K562 (cell line): Measurements from ENCODE around the gene ADGRG1. TPM values are rescaled to one million over a fixed set of nuclear protein-coding genes. Genes with fewer than 3 reads are reported as not detected.

Experiments
- ATAC-seq: fragments of 200-7000 bp; cut with Tn5 transposase; 3 replicates; pipeline ENCODE4 v1.9.1; 2020; ENCODE audit warnings: moderate library complexity
- BruUV-seq: library from RNA; stranded (reverse); fragments of 400-500 nt; replicated peaks from 2 replicates; lab custom pipeline; 2021; lab: Mats Ljungman, UMichigan
- CTCF ChIA-PET: fragments of 300-600 bp; formaldehyde crosslinking; extraction: SDS; loops from one replicate; lab custom pipeline; 2021; ENCODE audit warnings: low intra/inter-chr PET ratio; lab: Yijun Ruan, JAX
- POLR2A ChIA-PET: fragments of 300-600, 350-650 bp; sonication (Branson Sonifier 250); formaldehyde crosslinking; extraction: SDS; loops from one replicate; lab custom pipeline; 2021; ENCODE audit warnings: antibody characterized with exemption, inconsistent platforms; lab: Yijun Ruan, JAX
- DNase-seq, 4 experiments: peaks; one replicate each; pipeline versions ENCODE4 v3.0.0 to v3.0.0-alpha.2; 2011 to 2018; ENCODE audit warnings: low spot score in 3 of 4, mixed read lengths in 3 of 4; ENCODE audit errors: extremely low read depth in 1 of 4
- FAIRE-seq: peaks from 2 replicates; lab custom pipeline; 2011; peaks lifted over from hg19 to GRCh38; lab: Jason Lieb, UNC
- H2AFZ ChIP-seq: 2 replicates; pipeline ENCODE4 v1.6.0; 2011; ENCODE audit warnings: low read depth, low read length, control low read depth, inconsistent platforms
- H3K27ac ChIP-seq: fragments of 200-600 bp; 3 replicates; pipeline ENCODE4 v1.8.0; 2011; ENCODE audit warnings: low read depth, mild to moderate bottlenecking, control low read depth, inconsistent platforms, low read length, moderate library complexity, mixed read lengths; ENCODE audit errors: extremely low read depth
- H3K27me3 ChIP-seq, 2 experiments: fragments of 300-600 bp in 1 of 2; 2 replicates in 1 of 2; 3 replicates in 1 of 2; pipeline versions ENCODE4 v1.6.0 to v1.8.0; 2011; ENCODE audit warnings: inconsistent platforms in 2 of 2, low read length in 2 of 2, mild to moderate bottlenecking in 1 of 2, mixed read lengths in 1 of 2, moderate library complexity in 1 of 2; ENCODE audit not compliant: control insufficient read depth in 2 of 2, insufficient read depth in 2 of 2
- H3K36me3 ChIP-seq: fragments of 300-600 bp; 3 replicates; pipeline ENCODE4 v1.8.0; 2011; ENCODE audit warnings: mild to moderate bottlenecking, low read length, inconsistent platforms; ENCODE audit not compliant: control insufficient read depth, insufficient read depth
- H3K4me1 ChIP-seq, 2 experiments: fragments of 200-600 bp in 1 of 2; replicated peaks in 1 of 2; 2 replicates in 1 of 2; 3 replicates in 1 of 2; pipeline versions ENCODE4 v1.5.1 to v1.8.0; 2011; ENCODE audit warnings: inconsistent platforms in 2 of 2, low read length in 2 of 2, mild to moderate bottlenecking in 1 of 2, mixed read lengths in 1 of 2, moderate library complexity in 1 of 2; ENCODE audit not compliant: control insufficient read depth in 2 of 2, insufficient read depth in 2 of 2
- H3K4me2 ChIP-seq: 2 replicates; pipeline ENCODE4 v1.6.1; 2011; ENCODE audit warnings: low read length, control low read depth, inconsistent platforms, mixed read lengths; ENCODE audit not compliant: insufficient read depth
- H3K4me3 ChIP-seq: fragments of 200-600 bp; sonication (generic), shearing (Covaris generic); 2 replicates; pipeline ENCODE4 v1.5.1; 2016; ENCODE audit warnings: control low read depth, inconsistent platforms
- H3K79me2 ChIP-seq: fragments of 200-600 bp; 3 replicates; pipeline ENCODE4 v1.8.0; 2011; ENCODE audit warnings: low read length, inconsistent platforms; ENCODE audit not compliant: control insufficient read depth, insufficient read depth
- H3K9ac ChIP-seq, 2 experiments: 2 replicates each; pipeline versions ENCODE4 v1.6.0 to v1.6.1; 2011; ENCODE audit warnings: low read depth in 2 of 2, low read length in 2 of 2, control low read depth in 1 of 2, inconsistent platforms in 1 of 2, mild to moderate bottlenecking in 1 of 2, mixed read lengths in 1 of 2; ENCODE audit not compliant: insufficient read depth in 1 of 2
- H3K9me1 ChIP-seq: one replicate; pipeline ENCODE4 v1.6.0; 2011; ENCODE audit warnings: inconsistent platforms, mild to moderate bottlenecking, low read length, moderate library complexity; ENCODE audit not compliant: control insufficient read depth, insufficient read depth
- H3K9me3 ChIP-seq: replicated peaks from 2 replicates; pipeline ENCODE4 v1.5.1; 2011; ENCODE audit warnings: low read depth, low read length, inconsistent platforms; ENCODE audit not compliant: control insufficient read depth, insufficient read depth
- H4K20me1 ChIP-seq: replicated peaks from 2 replicates; pipeline ENCODE4 v1.6.1; 2011; ENCODE audit warnings: low read length, inconsistent platforms, mixed read lengths; ENCODE audit not compliant: control insufficient read depth, insufficient read depth
- BRCA1 ChIP-seq, 2 experiments: fragments of 450-650 bp in 1 of 2; sonication (generic) in 1 of 2; formaldehyde crosslinking in 1 of 2; IDR thresholded peaks; 2 replicates each; pipeline versions ENCODE4 v1.5.0 to v1.6.1; 2017 to 2020; ENCODE audit warnings: mild to moderate bottlenecking in 1 of 2, missing genetic modification reagents in 1 of 2
- CREB3 ChIP-seq: fragments of 450-650 bp; conservative IDR thresholded peaks from 2 replicates; pipeline ENCODE4 v1.6.1; 2016; ENCODE audit warnings: missing genetic modification characterization, low read depth, mild to moderate bottlenecking, missing compliant biosample characterization, moderate library complexity
- KDM1A ChIP-seq, 2 experiments: fragments of 450-650 bp; IDR thresholded peaks; 2 replicates each; pipeline ENCODE4 v1.6.1; 2016; ENCODE audit warnings: mild to moderate bottlenecking in 2 of 2
- NR4A1 ChIP-seq, 2 experiments: fragments of 250-450 bp in 1 of 2; fragments of 450-650 bp in 1 of 2; sonication (Bioruptor Pico) in 1 of 2; IDR thresholded peaks; 2 replicates each; pipeline versions ENCODE4 v1.4.0 to v1.6.1; 2016 to 2020; ENCODE audit warnings: mild to moderate bottlenecking in 2 of 2, missing compliant biosample characterization in 1 of 2, missing genetic modification characterization in 1 of 2, moderate library complexity in 1 of 2
- SRF ChIP-seq, 2 experiments: fragments of 250-450, 450-650 bp in 1 of 2; sonication (Bioruptor Pico) in 1 of 2; sonication (generic) in 1 of 2; formaldehyde crosslinking; IDR thresholded peaks; 2 replicates each; pipeline versions ENCODE4 v1.5.0 to v1.5.1; 2020 to 2022; ENCODE audit warnings: mild to moderate bottlenecking in 1 of 2, missing genetic modification reagents in 1 of 2
- USF2 ChIP-seq: sonication (generic); formaldehyde crosslinking; IDR thresholded peaks from 2 replicates; pipeline ENCODE4 v1.5.0; 2020; ENCODE audit warnings: missing genetic modification reagents
- WGBS: fragments of 100-300 bp; shearing (Covaris generic); methylation state at CpG from one replicate; pipeline ENCODE4 v1.1.6; 2016; ENCODE audit warnings: low coverage, mixed read lengths; ENCODE audit not compliant: insufficient coverage; ENCODE audit errors: missing lambda C conversion rate; 5-methylcytosine and 5-hydroxymethylcytosine counted together
- in situ Hi-C: fragments of 300-500 bp; cut with MboI; formaldehyde crosslinking; loops from 4 replicates; pipeline ENCODE4 v1.15.0; 2018; ENCODE audit warnings: inconsistent platforms, mixed read lengths
- intact Hi-C: fragments of 100-400 bp; cut with micrococcal nuclease; formaldehyde crosslinking; loops from 2 replicates; pipeline ENCODE4 v1.14.2; 2022
- polyA plus RNA-seq, 8 experiments: library from polyadenylated mRNA; depleted of rRNA in 4 of 8; stranded (reverse) in 5 of 8; unstranded in 3 of 8; fragments of >200 nt; fragmentation: Nextera tagmentation in 2 of 8; fragmentation: Illumina TruSeq in 1 of 8; extraction: Ambion mirVana in 2 of 8; extraction: Trizol in 1 of 8; gene quantifications; 2 replicates each; pipeline versions ENCODE4 v1.2.1 to v1.2.3, GENCODE V29; 2011 to 2014; ENCODE audit warnings: inconsistent platforms in 1 of 8, missing spikeins in 1 of 8
- total RNA-seq, 7 experiments: library from RNA; depleted of rRNA in 6 of 7; stranded (reverse); fragments of >200 nt in 6 of 7; fragmentation: Illumina TruSeq in 2 of 7; extraction: Trizol in 2 of 7; gene quantifications; 2 replicates each; pipeline versions ENCODE4 v1.2.1 to v1.2.3, GENCODE V29; 2011 to 2021; ENCODE audit warnings: low replicate concordance in 1 of 7
- TF ChIP-seq, protein P1 (sequence below): fragments of 250-450 bp; sonication (Bioruptor Pico); IDR thresholded peaks from 2 replicates; pipeline ENCODE4 v1.5.1; 2021; ENCODE audit warnings: mild to moderate bottlenecking
- TF ChIP-seq, protein P2 (sequence below): fragments of 450-650 bp; IDR thresholded peaks from 2 replicates; pipeline ENCODE4 v1.6.1; 2014; ENCODE audit warnings: low read depth, mild to moderate bottlenecking, moderate library complexity, borderline replicate concordance
- TF ChIP-seq, protein P3 (sequence below): fragments of 450-650 bp; IDR thresholded peaks from 2 replicates; pipeline ENCODE4 v1.6.1; 2018; ENCODE audit not compliant: partially characterized antibody

Gene ADGRG1
- total and polyA plus RNA-seq, 9 of the 15 experiments (the other 6 are each of a cell fraction or from before 2014, with no cell fraction given): 0.04 to 0.31 (median 0.16) TPM; not detected in 6

GRCh38 chr16:57669476-57670162 is 41.2 kb downstream of the ADGRG1 start (continued):
- TF ChIP-seq USF2 (peak; percentile 5; the same call in 1 of the 2 replicates), SRF (CRISPR knock-in tag; IDR thresholded peaks at IDR 0.05) (no peak)
- TF ChIP-seq, all 486 proteins: peak for 7

DNA sequence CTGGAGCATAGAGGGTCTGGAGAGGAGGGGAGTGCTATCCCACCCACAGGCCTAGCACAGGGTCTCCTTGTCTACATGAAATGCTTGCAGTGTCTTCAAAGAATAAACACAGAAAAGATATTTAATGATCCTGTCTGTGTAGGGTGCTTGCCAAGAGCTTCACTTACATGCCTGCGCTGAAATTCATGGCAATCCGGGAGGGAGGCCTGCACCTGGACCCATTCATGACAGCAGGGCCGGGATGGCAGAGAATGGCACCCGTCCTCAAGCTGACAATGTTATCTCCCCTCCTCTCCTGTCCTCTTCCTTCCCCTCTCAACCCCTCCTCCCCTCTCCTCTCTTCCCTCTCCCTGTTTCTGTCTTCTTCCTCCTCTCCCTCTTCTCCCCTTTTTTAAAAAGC is 41.8 kb downstream of the ADGRG1 start:
- no peak overlapping the region for H3K4me2 ChIP-seq
- no peaks in the 10 kb centered on the region for H4K20me1 ChIP-seq
- no peaks in the 10 kb centered on the region for H3K9me3 ChIP-seq
- intact Hi-C loops: no loop called here
- 50% methylated on average over 4 of the region's 4 CpGs for WGBS
- no peak for FAIRE-seq
- POLR2A ChIA-PET: no interaction called here
- no TSS peak for BruUV-seq
- H3K36me3 ChIP-seq: no peaks in the 10 kb centered on the region
- H2AFZ ChIP-seq: no peak overlapping the region
- peaks cover 24 to 37% of the 10 kb centered on the region in 2 experiments for H3K4me1 ChIP-seq
- H3K9ac ChIP-seq: peak overlapping the region in 1 of 2 experiments; percentile 60; a peak in 2 of 4 replicates
- ATAC-seq: no peak
- H3K27ac ChIP-seq: no peak overlapping the region
- H3K4me3 ChIP-seq: no peak overlapping the region
- no peak for DNase-seq
- in situ Hi-C loops: no loop called here
- 0 out of 5 replicates have a peak, but pooled peaks cover 0 to 5% of the 10 kb centered on the region in 2 experiments for H3K27me3 ChIP-seq
- H3K79me2 ChIP-seq: no peaks in the 10 kb centered on the region
- CTCF ChIA-PET: no interaction called here
- peaks cover 3% of the 10 kb centered on the region for H3K9me1 ChIP-seq
- TF ChIP-seq KDM1A (IDR thresholded peaks at IDR 0.05) (no peak), NR4A1 (CRISPR knock-in tag; IDR thresholded peaks at IDR 0.05) (no peak), NR4A1 (tag; IDR thresholded peaks at IDR 0.05) (no peak), CREB3 (no peak), BRCA1 (IDR thresholded peaks at IDR 0.05) (no peak), BRCA1 (CRISPR knock-in tag; IDR thresholded peaks at IDR 0.05) (no peak)
- TF ChIP-seq, protein P1, sequence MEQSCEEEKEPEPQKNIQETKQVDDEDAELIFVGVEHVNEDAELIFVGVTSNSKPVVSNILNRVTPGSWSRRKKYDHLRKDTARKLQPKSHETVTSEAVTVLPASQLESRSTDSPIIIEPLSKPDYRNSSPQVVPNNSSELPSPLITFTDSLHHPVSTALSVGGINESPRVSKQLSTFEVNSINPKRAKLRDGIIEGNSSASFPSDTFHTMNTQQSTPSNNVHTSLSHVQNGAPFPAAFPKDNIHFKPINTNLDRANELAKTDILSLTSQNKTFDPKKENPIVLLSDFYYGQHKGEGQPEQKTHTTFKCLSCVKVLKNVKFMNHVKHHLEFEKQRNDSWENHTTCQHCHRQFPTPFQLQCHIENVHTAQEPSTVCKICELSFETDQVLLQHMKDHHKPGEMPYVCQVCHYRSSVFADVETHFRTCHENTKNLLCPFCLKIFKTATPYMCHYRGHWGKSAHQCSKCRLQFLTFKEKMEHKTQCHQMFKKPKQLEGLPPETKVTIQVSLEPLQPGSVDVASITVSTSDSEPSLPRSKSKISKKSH (CRISPR knock-in tag): no peak
- TF ChIP-seq, protein P2, sequence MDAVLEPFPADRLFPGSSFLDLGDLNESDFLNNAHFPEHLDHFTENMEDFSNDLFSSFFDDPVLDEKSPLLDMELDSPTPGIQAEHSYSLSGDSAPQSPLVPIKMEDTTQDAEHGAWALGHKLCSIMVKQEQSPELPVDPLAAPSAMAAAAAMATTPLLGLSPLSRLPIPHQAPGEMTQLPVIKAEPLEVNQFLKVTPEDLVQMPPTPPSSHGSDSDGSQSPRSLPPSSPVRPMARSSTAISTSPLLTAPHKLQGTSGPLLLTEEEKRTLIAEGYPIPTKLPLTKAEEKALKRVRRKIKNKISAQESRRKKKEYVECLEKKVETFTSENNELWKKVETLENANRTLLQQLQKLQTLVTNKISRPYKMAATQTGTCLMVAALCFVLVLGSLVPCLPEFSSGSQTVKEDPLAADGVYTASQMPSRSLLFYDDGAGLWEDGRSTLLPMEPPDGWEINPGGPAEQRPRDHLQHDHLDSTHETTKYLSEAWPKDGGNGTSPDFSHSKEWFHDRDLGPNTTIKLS: no peak
- TF ChIP-seq, protein P3, sequence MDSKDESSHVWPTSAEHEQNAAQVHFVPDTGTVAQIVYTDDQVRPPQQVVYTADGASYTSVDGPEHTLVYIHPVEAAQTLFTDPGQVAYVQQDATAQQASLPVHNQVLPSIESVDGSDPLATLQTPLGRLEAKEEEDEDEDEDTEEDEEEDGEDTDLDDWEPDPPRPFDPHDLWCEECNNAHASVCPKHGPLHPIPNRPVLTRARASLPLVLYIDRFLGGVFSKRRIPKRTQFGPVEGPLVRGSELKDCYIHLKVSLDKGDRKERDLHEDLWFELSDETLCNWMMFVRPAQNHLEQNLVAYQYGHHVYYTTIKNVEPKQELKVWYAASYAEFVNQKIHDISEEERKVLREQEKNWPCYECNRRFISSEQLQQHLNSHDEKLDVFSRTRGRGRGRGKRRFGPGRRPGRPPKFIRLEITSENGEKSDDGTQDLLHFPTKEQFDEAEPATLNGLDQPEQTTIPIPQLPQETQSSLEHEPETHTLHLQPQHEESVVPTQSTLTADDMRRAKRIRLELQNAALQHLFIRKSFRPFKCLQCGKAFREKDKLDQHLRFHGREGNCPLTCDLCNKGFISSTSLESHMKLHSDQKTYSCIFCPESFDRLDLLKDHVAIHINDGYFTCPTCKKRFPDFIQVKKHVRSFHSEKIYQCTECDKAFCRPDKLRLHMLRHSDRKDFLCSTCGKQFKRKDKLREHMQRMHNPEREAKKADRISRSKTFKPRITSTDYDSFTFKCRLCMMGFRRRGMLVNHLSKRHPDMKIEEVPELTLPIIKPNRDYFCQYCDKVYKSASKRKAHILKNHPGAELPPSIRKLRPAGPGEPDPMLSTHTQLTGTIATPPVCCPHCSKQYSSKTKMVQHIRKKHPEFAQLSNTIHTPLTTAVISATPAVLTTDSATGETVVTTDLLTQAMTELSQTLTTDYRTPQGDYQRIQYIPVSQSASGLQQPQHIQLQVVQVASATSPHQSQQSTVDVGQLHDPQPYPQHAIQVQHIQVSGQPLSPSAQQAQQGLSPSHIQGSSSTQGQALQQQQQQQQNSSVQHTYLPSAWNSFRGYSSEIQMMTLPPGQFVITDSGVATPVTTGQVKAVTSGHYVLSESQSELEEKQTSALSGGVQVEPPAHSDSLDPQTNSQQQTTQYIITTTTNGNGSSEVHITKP: no peak
